B cell (primary cell): ENCODE measurements around the gene ZNF581. TPM values are rescaled to one million over a fixed set of nuclear protein-coding genes. Genes with fewer than 3 reads are reported as not detected.
A peak's percentile ranks its signal among the peaks of the same experiment; 100 is the strongest.

Source experiments
- ATAC-seq: fragments of 200-7000 bp; cut with Tn5 transposase; one replicate; pipeline ENCODE4 v1.10.0; 2021; ENCODE audit warnings: low read depth, mild to moderate bottlenecking, moderate number of reproducible peaks, moderate library complexity
- CTCF ChIA-PET: fragments of 350-600 bp; sonication (Branson Sonifier 250); formaldehyde crosslinking; loops from one replicate; lab custom pipeline; 2021; ENCODE audit warnings: antibody characterized with exemption, inconsistent platforms; lab: Charles Lee
- POLR2A ChIA-PET: fragments of 350-600 bp; sonication (Branson Sonifier 250); formaldehyde crosslinking; loops from one replicate; lab custom pipeline; 2021; ENCODE audit warnings: antibody characterized with exemption; lab: Charles Lee
- DNase-seq: peaks from one replicate; pipeline ENCODE4 v3.0.0; 2013
- H2AFZ ChIP-seq: 2 replicates; pipeline ENCODE4 v1.6.1; 2012; ENCODE audit warnings: mild to moderate bottlenecking, low read depth, low read length; ENCODE audit not compliant: insufficient read depth, poor library complexity, severe bottlenecking
- H3K27ac ChIP-seq, 2 donors: 1 replicate in 1 of 2; 2 replicates in 1 of 2; pipeline ENCODE4 v1.5.1; 2012 to 2013; ENCODE audit warnings: low read length in 2 of 2, mild to moderate bottlenecking in 2 of 2, moderate library complexity in 1 of 2
- H3K27me3 ChIP-seq, 4 experiments: fragments of 200-600 bp in 1 of 4; sonication (generic) in 1 of 4; replicated peaks in 1 of 4; 1 replicate in 2 of 4; 2 replicates in 2 of 4; pipeline versions ENCODE4 v1.6.1 to v1.7.0; 2013 to 2016; ENCODE audit warnings: low read length in 3 of 4, mild to moderate bottlenecking in 2 of 4, mixed read lengths in 1 of 4, moderate library complexity in 1 of 4; ENCODE audit not compliant: insufficient read depth in 4 of 4, control insufficient read depth in 3 of 4; ENCODE audit errors: control extremely low read depth in 1 of 4
- H3K36me3 ChIP-seq, 2 experiments: replicated peaks in 1 of 2; 1 replicate in 1 of 2; 2 replicates in 1 of 2; pipeline versions ENCODE4 v1.6.1 to v1.7.1; 2013; ENCODE audit warnings: low read length in 1 of 2; ENCODE audit not compliant: insufficient read depth in 2 of 2, control insufficient read depth in 1 of 2; ENCODE audit errors: control extremely low read depth in 1 of 2, extremely low read depth in 1 of 2
- H3K4me1 ChIP-seq, 2 donors: fragments of 200-600 bp in 1 of 2; sonication (generic) in 1 of 2; 1 replicate in 1 of 2; 2 replicates in 1 of 2; pipeline versions ENCODE4 v1.5.1 to v1.6.1; 2013 to 2017; ENCODE audit warnings: low read length in 2 of 2; ENCODE audit not compliant: control insufficient read depth in 2 of 2, insufficient read depth in 2 of 2
- H3K4me2 ChIP-seq: replicated peaks from 2 replicates; pipeline ENCODE3; 2012; ENCODE audit warnings: mild to moderate bottlenecking, low read depth, low read length; ENCODE audit not compliant: poor library complexity, severe bottlenecking
- H3K4me3 ChIP-seq, 5 experiments: fragments of 200-600 bp in 1 of 5; sonication (generic) in 1 of 5; 1 replicate in 3 of 5; 2 replicates in 2 of 5; pipeline versions ENCODE4 v1.5.1 to v1.7.0; 2011 to 2016; ENCODE audit warnings: low read length in 4 of 5, mild to moderate bottlenecking in 4 of 5, low read depth in 2 of 5, control low read depth in 1 of 5, moderate library complexity in 1 of 5; ENCODE audit not compliant: insufficient read depth in 1 of 5; ENCODE audit errors: control extremely low read depth in 1 of 5, extremely low read depth in 1 of 5
- H3K79me2 ChIP-seq: fragments of 200-600 bp; sonication (generic); one replicate; pipeline ENCODE4 v1.6.0; 2016; ENCODE audit warnings: low read length; ENCODE audit not compliant: control insufficient read depth, insufficient read depth
- H3K9ac ChIP-seq: fragments of 200-600 bp; sonication (generic); 2 replicates; pipeline ENCODE4 v1.6.1; 2017; ENCODE audit warnings: mild to moderate bottlenecking, low read length, moderate library complexity
- H3K9me3 ChIP-seq, 3 donors: one replicate each; pipeline versions ENCODE4 v1.6.1 to v1.7.1; 2013; ENCODE audit warnings: low read length in 2 of 3; ENCODE audit not compliant: control insufficient read depth in 2 of 3, insufficient read depth in 1 of 3; ENCODE audit errors: control extremely low read depth in 1 of 3
- H4K20me1 ChIP-seq: 2 replicates; pipeline ENCODE4 v1.6.0; 2012; ENCODE audit warnings: mild to moderate bottlenecking, low read length; ENCODE audit not compliant: insufficient read depth, control insufficient read depth, poor library complexity, severe bottlenecking
- H3K27ac Mint-ChIP-seq: one replicate; pipeline ENCODE4 v1.8.0; 2021; ENCODE audit warnings: mixed read lengths
- H3K27me3 Mint-ChIP-seq: one replicate; pipeline ENCODE4 v1.8.0; 2021; ENCODE audit warnings: mixed read lengths
- H3K4me1 Mint-ChIP-seq: one replicate; pipeline ENCODE4 v1.8.0; 2021; ENCODE audit warnings: mixed read lengths
- H3K4me3 Mint-ChIP-seq: one replicate; pipeline ENCODE4 v1.8.0; 2021; ENCODE audit warnings: mixed read lengths
- H3K9me3 Mint-ChIP-seq: one replicate; pipeline ENCODE4 v1.8.0; 2022; ENCODE audit warnings: mixed read lengths; ENCODE audit not compliant: insufficient read depth
- EZH2 ChIP-seq: IDR thresholded peaks from 2 replicates; pipeline ENCODE4 v1.6.1; 2012; ENCODE audit warnings: borderline replicate concordance, low read depth, mild to moderate bottlenecking, moderate library complexity, low read length; ENCODE audit not compliant: insufficient read depth, poor library complexity, severe bottlenecking
- WGBS: methylation state at CpG from one replicate; pipeline ENCODE4 v1.1.5; 2013; ENCODE audit warnings: missing lambda C conversion rate; ENCODE audit not compliant: insufficient coverage; 5-methylcytosine and 5-hydroxymethylcytosine counted together
- intact Hi-C: fragments of 100-400 bp; cut with micrococcal nuclease; formaldehyde crosslinking; loops from one replicate; pipeline ENCODE4 v1.10.0; 2022
- polyA plus RNA-seq: library from polyadenylated mRNA; depleted of rRNA; stranded (reverse); fragments of >200 nt; gene quantifications from 2 replicates; pipeline ENCODE4 v1.2.3, GENCODE V29; 2012
- total RNA-seq, 2 donors: library from RNA; stranded (reverse); fragments of 120-200 nt in 1 of 2; gene quantifications; 1 replicate in 1 of 2; 2 replicates in 1 of 2; pipeline versions ENCODE4 v1.2.3 to v1.2.4, GENCODE V29; 2013 to 2022
- TF ChIP-seq, protein P1 (sequence below): fragments of 200-600 bp; IDR thresholded peaks from one replicate; pipeline ENCODE4 v1.8.0; 2022; ENCODE audit warnings: antibody characterized with exemption, mild to moderate bottlenecking

Gene ZNF581
- total and polyA plus RNA-seq, 2 donors (not counting 1 experiment from before 2014, with no cell fraction given), result 48.2 to 51.3 TPM

- H3K4me2 ChIP-seq, result no peak overlapping the region
- 89% methylated on average over 33 of the region's 43 CpGs for WGBS
- no peak for ATAC-seq
- H3K79me2 ChIP-seq, result peaks cover 75% of the 10 kb centered on the region
- H3K9me3 ChIP-seq, result no peaks in the 10 kb centered on the region
- H4K20me1 ChIP-seq, result peaks cover 89% of the 10 kb centered on the region
- H3K9ac ChIP-seq, result no peak overlapping the region
- no peak for DNase-seq
- no peaks in the 10 kb centered on the region for H3K9me3 Mint-ChIP-seq
- peaks cover 0 to 76% of the 10 kb centered on the region in 2 experiments for H3K36me3 ChIP-seq
- CTCF ChIA-PET, result no interaction called here
- TF ChIP-seq EZH2, result no peak
- TF ChIP-seq, protein P1, sequence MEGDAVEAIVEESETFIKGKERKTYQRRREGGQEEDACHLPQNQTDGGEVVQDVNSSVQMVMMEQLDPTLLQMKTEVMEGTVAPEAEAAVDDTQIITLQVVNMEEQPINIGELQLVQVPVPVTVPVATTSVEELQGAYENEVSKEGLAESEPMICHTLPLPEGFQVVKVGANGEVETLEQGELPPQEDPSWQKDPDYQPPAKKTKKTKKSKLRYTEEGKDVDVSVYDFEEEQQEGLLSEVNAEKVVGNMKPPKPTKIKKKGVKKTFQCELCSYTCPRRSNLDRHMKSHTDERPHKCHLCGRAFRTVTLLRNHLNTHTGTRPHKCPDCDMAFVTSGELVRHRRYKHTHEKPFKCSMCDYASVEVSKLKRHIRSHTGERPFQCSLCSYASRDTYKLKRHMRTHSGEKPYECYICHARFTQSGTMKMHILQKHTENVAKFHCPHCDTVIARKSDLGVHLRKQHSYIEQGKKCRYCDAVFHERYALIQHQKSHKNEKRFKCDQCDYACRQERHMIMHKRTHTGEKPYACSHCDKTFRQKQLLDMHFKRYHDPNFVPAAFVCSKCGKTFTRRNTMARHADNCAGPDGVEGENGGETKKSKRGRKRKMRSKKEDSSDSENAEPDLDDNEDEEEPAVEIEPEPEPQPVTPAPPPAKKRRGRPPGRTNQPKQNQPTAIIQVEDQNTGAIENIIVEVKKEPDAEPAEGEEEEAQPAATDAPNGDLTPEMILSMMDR, result no peak
- intact Hi-C loops, result no loop called here
- peaks cover 29% of the 10 kb centered on the region for H3K4me1 Mint-ChIP-seq
- H3K4me1 ChIP-seq, result peaks cover 0 to 12% of the 10 kb centered on the region in 2 donors
- H3K27me3 ChIP-seq, result no peaks in the 10 kb centered on the region
- no peak overlapping the region for H3K4me3 ChIP-seq
- H3K27me3 Mint-ChIP-seq, result no peaks in the 10 kb centered on the region
- H3K27ac Mint-ChIP-seq, result peak overlapping the region; percentile 26
- POLR2A ChIA-PET, result no interaction called here
- H3K27ac ChIP-seq, result no peak overlapping the region
- no peak overlapping the region for H2AFZ ChIP-seq
- no peak overlapping the region for H3K4me3 Mint-ChIP-seq
Measured at GRCh38 chr19:55669418-55670279, 26.2 kb downstream of the ZNF581 start.
